VCaP (cell line): ENCODE data around the gene PPP5C.
"Not testable (repeated sequence)": the region's sequence is repeated elsewhere in the genome, so short reads cannot be mapped to it uniquely, and the experiment has no call there.

Source experiments
- H3K27ac ChIP-seq: fragments of 450-650 bp; 2 replicates; pipeline ENCODE4 v1.5.1; 2017
- TF ChIP-seq, protein P1 (sequence below): fragments of 450-650 bp; conservative IDR thresholded peaks from 2 replicates; pipeline ENCODE4 v1.5.1; 2017; ENCODE audit warnings: mild to moderate bottlenecking, moderate library complexity

The PPP5C gene

DNA sequence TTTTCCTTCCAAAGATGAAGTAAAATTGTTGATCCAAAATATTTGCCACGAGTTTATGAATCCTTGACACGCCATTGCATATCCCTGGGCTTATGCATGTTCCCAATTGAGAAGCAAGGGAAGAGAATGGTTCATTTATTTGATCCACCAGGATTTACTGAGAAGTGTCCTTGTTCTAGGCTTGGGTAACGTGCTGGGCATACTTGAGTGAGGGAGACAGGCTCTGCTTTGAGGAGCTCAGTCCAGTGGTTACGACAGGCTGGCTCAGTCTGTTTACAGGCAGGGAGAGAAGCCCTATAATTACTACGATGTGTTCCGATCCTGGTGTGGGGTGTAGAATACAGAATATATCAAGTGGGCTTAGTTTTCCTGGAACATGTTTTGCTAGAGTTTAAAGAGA is 88.1 kb downstream of the PPP5C start:
- TF ChIP-seq, protein P1, sequence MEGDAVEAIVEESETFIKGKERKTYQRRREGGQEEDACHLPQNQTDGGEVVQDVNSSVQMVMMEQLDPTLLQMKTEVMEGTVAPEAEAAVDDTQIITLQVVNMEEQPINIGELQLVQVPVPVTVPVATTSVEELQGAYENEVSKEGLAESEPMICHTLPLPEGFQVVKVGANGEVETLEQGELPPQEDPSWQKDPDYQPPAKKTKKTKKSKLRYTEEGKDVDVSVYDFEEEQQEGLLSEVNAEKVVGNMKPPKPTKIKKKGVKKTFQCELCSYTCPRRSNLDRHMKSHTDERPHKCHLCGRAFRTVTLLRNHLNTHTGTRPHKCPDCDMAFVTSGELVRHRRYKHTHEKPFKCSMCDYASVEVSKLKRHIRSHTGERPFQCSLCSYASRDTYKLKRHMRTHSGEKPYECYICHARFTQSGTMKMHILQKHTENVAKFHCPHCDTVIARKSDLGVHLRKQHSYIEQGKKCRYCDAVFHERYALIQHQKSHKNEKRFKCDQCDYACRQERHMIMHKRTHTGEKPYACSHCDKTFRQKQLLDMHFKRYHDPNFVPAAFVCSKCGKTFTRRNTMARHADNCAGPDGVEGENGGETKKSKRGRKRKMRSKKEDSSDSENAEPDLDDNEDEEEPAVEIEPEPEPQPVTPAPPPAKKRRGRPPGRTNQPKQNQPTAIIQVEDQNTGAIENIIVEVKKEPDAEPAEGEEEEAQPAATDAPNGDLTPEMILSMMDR: no peak
- H3K27ac ChIP-seq: no peak overlapping the region

DNA sequence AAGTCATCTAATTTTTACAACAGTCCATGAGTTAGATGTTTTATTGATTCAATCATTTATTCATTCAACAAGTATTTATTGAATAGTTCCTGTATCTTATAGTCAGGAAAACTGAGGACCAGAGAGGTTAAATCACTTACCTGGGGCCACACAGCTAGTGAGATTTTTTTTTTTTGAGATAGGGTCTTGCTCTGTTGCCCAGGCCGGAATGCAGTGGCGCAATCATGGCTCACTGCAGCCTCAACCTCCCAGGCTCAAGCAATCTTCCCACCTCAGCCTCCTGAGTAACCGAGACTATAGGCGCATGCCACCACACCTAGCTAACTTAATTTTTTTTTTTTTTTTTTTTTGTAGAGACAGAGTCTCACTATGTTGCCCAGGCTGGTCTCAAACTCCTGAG is 88.8 kb downstream of the PPP5C start:
- not testable (repeated sequence) for H3K27ac ChIP-seq
